Smooth muscle cell (in vitro differentiated cells): Measurements from ENCODE around the gene ZNF827. TPM values are rescaled to one million over a fixed set of nuclear protein-coding genes. Genes with fewer than 3 reads are reported as not detected.

ENCODE experiments used
- DNase-seq: peaks from one replicate; lab custom pipeline; 2025; ENCODE audit not compliant: unreplicated experiment; lab: John Stamatoyannopoulos, UW
- H2AFZ ChIP-seq: fragments of 200-600 bp; sonication (generic); 2 replicates; pipeline ENCODE4 v1.6.0; 2016; ENCODE audit warnings: antibody characterized with exemption, low read depth, mild to moderate bottlenecking
- H3F3A ChIP-seq: fragments of 200-600 bp; sonication (generic); 2 replicates; pipeline ENCODE4 v1.6.0; 2017; ENCODE audit warnings: antibody characterized with exemption, low read depth
- H3K27ac ChIP-seq: fragments of 200-600 bp; sonication (generic); 2 replicates; pipeline ENCODE4 v1.5.1; 2016; ENCODE audit warnings: low read depth, mild to moderate bottlenecking
- H3K27me3 ChIP-seq: fragments of 200-600 bp; sonication (generic); 2 replicates; pipeline ENCODE4 v1.6.1; 2016; ENCODE audit warnings: low read depth, mild to moderate bottlenecking
- H3K36me3 ChIP-seq: fragments of 200-600 bp; sonication (generic); 2 replicates; pipeline ENCODE4 v1.5.1; 2016; ENCODE audit warnings: low read depth
- H3K4me1 ChIP-seq: fragments of 200-600 bp; sonication (generic); 2 replicates; pipeline ENCODE4 v1.5.1; 2016; ENCODE audit warnings: low read depth
- H3K4me2 ChIP-seq: fragments of 200-600 bp; sonication (generic); 2 replicates; pipeline ENCODE4 v1.6.0; 2016; ENCODE audit warnings: mild to moderate bottlenecking
- H3K4me3 ChIP-seq: fragments of 200-600 bp; sonication (generic); 2 replicates; pipeline ENCODE4 v1.5.1; 2016; ENCODE audit warnings: mild to moderate bottlenecking
- H3K79me2 ChIP-seq: fragments of 200-600 bp; sonication (generic); 2 replicates; pipeline ENCODE4 v1.6.0; 2016; ENCODE audit warnings: low read depth, mild to moderate bottlenecking
- H3K9ac ChIP-seq: fragments of 200-600 bp; sonication (generic); 2 replicates; pipeline ENCODE4 v1.6.0; 2016; ENCODE audit warnings: low read depth
- H3K9me3 ChIP-seq: fragments of 200-600 bp; sonication (generic); replicated peaks from 2 replicates; pipeline ENCODE4 v1.5.1; 2016; ENCODE audit warnings: low read depth
- H4K20me1 ChIP-seq: fragments of 200-600 bp; sonication (generic); 2 replicates; pipeline ENCODE4 v1.6.0; 2016; ENCODE audit warnings: low read depth
- WGBS: methylation state at CpG from one replicate; pipeline ENCODE4 v1.1.7; 2016; ENCODE audit warnings: low lambda C conversion rate; 5-methylcytosine and 5-hydroxymethylcytosine counted together
- polyA plus RNA-seq: library from polyadenylated mRNA; unstranded; fragments of >200 nt; fragmentation: Nextera tagmentation; extraction: Ambion mirVana; gene quantifications from 2 replicates; pipeline ENCODE4 v1.2.1, GENCODE V29; 2016
- total RNA-seq: library from RNA; depleted of rRNA; stranded (reverse); fragments of >200 nt; gene quantifications from 2 replicates; pipeline ENCODE4 v1.2.3, GENCODE V29; 2014
- TF ChIP-seq, protein P1 (sequence below): fragments of 200-600 bp; sonication (generic); IDR thresholded peaks from 2 replicates; pipeline ENCODE4 v1.5.1; 2017; ENCODE audit warnings: borderline replicate concordance, mild to moderate bottlenecking, antibody characterized with exemption; ENCODE audit not compliant: insufficient read depth, poor library complexity, severe bottlenecking

The ZNF827 gene
- total and polyA plus RNA-seq, 2 experiments from 2014 or later, result 6.5 to 12.8 TPM

DNA sequence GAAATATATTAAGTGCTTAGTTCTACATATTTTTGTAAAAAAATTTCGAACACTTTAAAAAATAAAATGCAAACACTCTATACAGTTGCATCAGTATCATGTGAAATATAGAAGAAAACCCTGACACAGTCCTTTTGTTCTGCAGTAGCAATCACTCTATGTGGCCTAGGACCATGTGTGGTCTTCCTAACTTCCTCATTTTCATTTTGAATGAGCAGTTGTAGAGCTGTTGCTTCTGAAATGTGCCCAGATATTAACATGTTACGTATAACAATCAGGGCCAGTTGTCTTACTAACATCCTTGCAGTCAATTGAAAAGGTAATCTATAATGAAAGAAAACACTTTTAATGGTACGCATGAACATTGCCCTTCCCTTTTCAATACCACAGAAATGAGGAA, 107.9 kb downstream of the ZNF827 start:
- TF ChIP-seq, protein P1, sequence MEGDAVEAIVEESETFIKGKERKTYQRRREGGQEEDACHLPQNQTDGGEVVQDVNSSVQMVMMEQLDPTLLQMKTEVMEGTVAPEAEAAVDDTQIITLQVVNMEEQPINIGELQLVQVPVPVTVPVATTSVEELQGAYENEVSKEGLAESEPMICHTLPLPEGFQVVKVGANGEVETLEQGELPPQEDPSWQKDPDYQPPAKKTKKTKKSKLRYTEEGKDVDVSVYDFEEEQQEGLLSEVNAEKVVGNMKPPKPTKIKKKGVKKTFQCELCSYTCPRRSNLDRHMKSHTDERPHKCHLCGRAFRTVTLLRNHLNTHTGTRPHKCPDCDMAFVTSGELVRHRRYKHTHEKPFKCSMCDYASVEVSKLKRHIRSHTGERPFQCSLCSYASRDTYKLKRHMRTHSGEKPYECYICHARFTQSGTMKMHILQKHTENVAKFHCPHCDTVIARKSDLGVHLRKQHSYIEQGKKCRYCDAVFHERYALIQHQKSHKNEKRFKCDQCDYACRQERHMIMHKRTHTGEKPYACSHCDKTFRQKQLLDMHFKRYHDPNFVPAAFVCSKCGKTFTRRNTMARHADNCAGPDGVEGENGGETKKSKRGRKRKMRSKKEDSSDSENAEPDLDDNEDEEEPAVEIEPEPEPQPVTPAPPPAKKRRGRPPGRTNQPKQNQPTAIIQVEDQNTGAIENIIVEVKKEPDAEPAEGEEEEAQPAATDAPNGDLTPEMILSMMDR, result no peak
- no peak for DNase-seq
- 98% methylated on average over 3 of the region's 3 CpGs for WGBS

DNA sequence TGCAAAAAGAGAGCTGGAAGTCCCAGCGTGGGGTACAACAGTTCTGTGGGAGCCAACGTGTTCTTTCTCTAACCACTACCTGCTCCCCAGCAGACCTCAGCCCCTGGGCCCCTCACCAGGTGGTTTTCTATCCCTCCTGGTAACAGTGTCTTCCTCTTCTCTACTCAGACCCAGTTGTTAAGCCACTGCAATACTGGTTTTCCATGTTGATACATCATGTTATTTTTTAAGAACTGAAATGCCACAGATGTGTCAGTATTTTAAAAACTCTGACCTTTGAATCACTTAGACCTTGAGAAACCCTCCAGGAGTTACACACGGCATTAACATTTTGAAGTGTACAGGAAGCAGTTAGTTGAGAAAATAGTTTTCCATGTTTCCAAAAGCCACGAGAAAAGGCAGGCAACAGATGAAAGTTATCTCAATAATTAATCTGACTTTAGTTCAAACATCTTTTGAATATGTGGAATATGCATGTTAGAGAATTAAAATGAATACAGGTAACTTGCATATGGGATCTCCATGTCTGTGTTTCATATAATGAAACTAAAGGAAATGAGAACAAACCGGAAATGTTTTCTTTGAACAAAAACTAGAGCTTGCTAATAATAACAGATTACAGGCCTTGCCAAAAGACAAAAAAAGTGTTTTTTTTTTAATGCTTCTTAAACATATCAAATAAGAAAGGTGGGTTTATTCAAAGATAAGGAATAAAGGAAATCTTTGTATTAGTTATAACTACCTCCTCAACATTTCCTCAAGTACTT, 108.8 kb downstream of the ZNF827 start:
- Histone ChIP-seq H3K4me2 (no peak overlapping the region), H2AFZ (no peak overlapping the region), H3K9ac (no peak overlapping the region), H3K4me3 (no peak overlapping the region), H3K27me3 (no peaks in the 10 kb centered on the region), H3K9me3 (no peaks in the 10 kb centered on the region), H3K27ac (no peak overlapping the region), H3K36me3 (no peaks in the 10 kb centered on the region), H3F3A (no peaks in the 10 kb centered on the region), H4K20me1 (no peaks in the 10 kb centered on the region), H3K79me2 (no peaks in the 10 kb centered on the region), H3K4me1 (no peaks in the 10 kb centered on the region)
- 86% methylated on average over 5 of the region's 5 CpGs for WGBS
- no peak for DNase-seq
- TF ChIP-seq, protein P1, result no peak

More for the DNA sequence above, 107.9 kb downstream of the ZNF827 start:
- Histone ChIP-seq H3K79me2 (no peaks in the 10 kb centered on the region), H3K4me3 (no peak overlapping the region), H3K9me3 (no peaks in the 10 kb centered on the region), H3K9ac (no peak overlapping the region), H2AFZ (no peak overlapping the region), H3K27ac (no peak overlapping the region), H3K4me2 (no peak overlapping the region), H4K20me1 (no peaks in the 10 kb centered on the region), H3F3A (no peaks in the 10 kb centered on the region), H3K27me3 (no peaks in the 10 kb centered on the region), H3K4me1 (no peaks in the 10 kb centered on the region), H3K36me3 (no peaks in the 10 kb centered on the region)

DNA sequence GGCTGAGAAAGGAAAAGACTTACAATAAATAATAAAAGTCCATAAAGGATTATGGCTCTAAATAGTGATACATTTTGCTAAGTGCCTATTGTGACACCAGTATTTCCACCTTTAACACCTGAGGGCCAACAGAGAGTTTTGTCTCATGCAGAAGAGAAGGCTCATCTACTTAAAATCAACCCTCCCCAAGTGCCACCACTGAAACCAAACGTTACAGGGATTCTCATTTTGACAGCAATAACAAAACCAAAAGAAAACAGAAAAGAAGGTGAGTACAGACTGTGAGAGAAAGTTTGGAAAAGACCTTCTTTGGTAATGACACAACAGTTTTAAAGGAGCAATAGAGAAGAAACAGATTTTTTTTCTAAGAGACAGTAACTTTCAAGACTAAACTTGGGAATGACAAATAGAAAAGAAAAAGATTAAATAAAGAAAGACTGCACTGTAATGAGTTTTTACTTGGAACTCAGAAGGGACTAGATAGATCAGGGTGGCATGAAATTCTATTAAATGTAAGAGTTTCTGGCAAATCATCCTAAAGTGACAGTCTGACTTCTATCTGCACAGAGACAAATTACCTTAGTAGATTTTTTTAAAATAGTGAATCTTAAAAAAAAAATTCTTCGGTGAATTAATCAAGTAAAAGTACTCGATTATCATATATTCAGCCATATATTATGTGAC, 109.7 kb downstream of the ZNF827 start:
- Histone ChIP-seq H3K4me1 (peaks cover 3% of the 10 kb centered on the region), H3K27ac (no peak overlapping the region), H3K36me3 (no peaks in the 10 kb centered on the region), H3K4me2 (no peak overlapping the region), H3K4me3 (no peak overlapping the region), H3K27me3 (no peaks in the 10 kb centered on the region), H2AFZ (no peak overlapping the region), H3K9ac (no peak overlapping the region), H3K9me3 (no peaks in the 10 kb centered on the region), H4K20me1 (no peaks in the 10 kb centered on the region), H3F3A (no peaks in the 10 kb centered on the region), H3K79me2 (no peaks in the 10 kb centered on the region)
- no peak for DNase-seq
- 90% methylated on average over 3 of the region's 3 CpGs for WGBS
- TF ChIP-seq, protein P1, result no peak

DNA sequence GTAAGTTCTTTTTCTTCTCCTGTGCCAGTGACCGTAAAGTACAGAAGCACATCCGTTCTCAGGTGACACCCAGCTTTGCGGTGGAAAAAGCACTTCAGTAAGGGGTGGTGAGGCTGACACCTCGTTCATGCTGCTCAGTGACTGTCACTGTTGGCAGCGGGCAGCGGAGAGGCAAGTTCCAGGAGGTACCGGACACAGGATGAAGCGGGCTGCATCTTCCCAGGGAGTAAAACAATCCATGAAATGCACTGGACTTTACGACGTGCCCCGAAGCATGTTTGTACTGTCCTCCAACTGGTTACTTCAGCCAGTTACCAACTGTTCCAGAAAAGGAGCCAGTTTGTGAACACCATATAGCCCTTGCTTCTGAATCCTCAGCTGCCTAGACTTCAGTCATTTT, 110.7 kb downstream of the ZNF827 start:
- Histone ChIP-seq H3K4me2 (no peak overlapping the region), H3K4me3 (no peak overlapping the region), H3K36me3 (no peaks in the 10 kb centered on the region), H3K9ac (no peak overlapping the region), H3K27ac (no peak overlapping the region), H3K79me2 (no peaks in the 10 kb centered on the region), H3F3A (no peaks in the 10 kb centered on the region), H3K4me1 (peaks cover 7% of the 10 kb centered on the region), H3K9me3 (no peaks in the 10 kb centered on the region), H3K27me3 (no peaks in the 10 kb centered on the region), H4K20me1 (no peaks in the 10 kb centered on the region), H2AFZ (no peak overlapping the region)
- DNase-seq, result no peak
- 91% methylated on average over 11 of the region's 11 CpGs for WGBS
- TF ChIP-seq, protein P1, result no peak
